OCI-LY3 (cell line): Measurements from ENCODE around the gene STK32B.

Experiments used
- H2AFZ ChIP-seq: fragments of 200-600, 300-600 bp; shearing (Covaris generic); 2 replicates; pipeline ENCODE4 v1.6.0; 2014; ENCODE audit warnings: antibody characterized with exemption, low read depth, low read length
- H3K27ac ChIP-seq: fragments of 200-600, 300-600 bp; sonication (generic); 2 replicates; pipeline ENCODE4 v1.5.1; 2014; ENCODE audit warnings: mild to moderate bottlenecking, low read length, moderate library complexity, mixed read lengths
- H3K27me3 ChIP-seq: fragments of 200-600, 300-600 bp; sonication (generic); 2 replicates; pipeline ENCODE4 v1.6.1; 2014; ENCODE audit warnings: low read depth, low read length, mixed read lengths
- H3K36me3 ChIP-seq: fragments of 200-600, 300-600 bp; sonication (generic); replicated peaks from 2 replicates; pipeline ENCODE3; 2014; ENCODE audit warnings: low read depth, low read length, mixed read lengths
- H3K4me1 ChIP-seq: fragments of 300-600, 200-600 bp; sonication (generic); 2 replicates; pipeline ENCODE4 v1.6.1; 2014; ENCODE audit warnings: low read length, mixed read lengths
- H3K4me2 ChIP-seq: fragments of 200-600, 300-600 bp; sonication (generic); 2 replicates; pipeline ENCODE4 v1.6.1; 2014; ENCODE audit warnings: low read length, mixed read lengths
- H3K4me3 ChIP-seq: fragments of 300-600, 200-600 bp; sonication (generic); 2 replicates; pipeline ENCODE4 v1.5.1; 2014; ENCODE audit warnings: antibody characterized with exemption, mild to moderate bottlenecking, low read length, moderate library complexity
- H3K79me2 ChIP-seq: fragments of 300-600, 200-600 bp; shearing (Covaris generic); 2 replicates; pipeline ENCODE4 v1.6.1; 2014; ENCODE audit warnings: mild to moderate bottlenecking, low read length, mixed read lengths
- H3K9ac ChIP-seq: fragments of 300-600, 200-600 bp; shearing (Covaris generic); 2 replicates; pipeline ENCODE4 v1.6.0; 2014; ENCODE audit warnings: mild to moderate bottlenecking, low read length, moderate library complexity
- H3K9me3 ChIP-seq: fragments of 200-600, 300-600 bp; shearing (Covaris generic); 2 replicates; pipeline ENCODE4 v1.6.1; 2014; ENCODE audit warnings: low read length, mixed read lengths; ENCODE audit not compliant: insufficient read depth
- H4K20me1 ChIP-seq: fragments of 200-600, 300-600 bp; sonication (generic); 2 replicates; pipeline ENCODE4 v1.6.1; 2016; ENCODE audit warnings: low read length, mixed read lengths; ENCODE audit not compliant: insufficient read depth
- CTCF ChIP-seq: fragments of 200-600, 300-600 bp; sonication (generic); IDR thresholded peaks from 2 replicates; pipeline ENCODE4 v1.5.1; 2014; ENCODE audit warnings: antibody characterized with exemption, low read length, low read depth
- EZH2phosphoT487 ChIP-seq: fragments of 200-600 bp; shearing (Covaris generic); IDR thresholded peaks from 2 replicates; pipeline ENCODE4 v1.6.1; 2018; ENCODE audit warnings: antibody characterized with exemption, mixed run types, low read depth

The STK32B gene

GRCh38 chr4:5028480-5028879 is 22.8 kb upstream of the STK32B start:
- H3K9ac ChIP-seq, result no peak overlapping the region
- H4K20me1 ChIP-seq, result no peaks in the 10 kb centered on the region
- no peaks in the 10 kb centered on the region for H3K9me3 ChIP-seq
- H3K4me3 ChIP-seq, result no peak overlapping the region
- H3K4me1 ChIP-seq, result no peaks in the 10 kb centered on the region
- no peak overlapping the region for H3K4me2 ChIP-seq
- H3K27ac ChIP-seq, result no peak overlapping the region
- H3K27me3 ChIP-seq, result no peaks in the 10 kb centered on the region
- TF ChIP-seq EZH2phosphoT487 (no peak), CTCF (no peak)
- no peaks in the 10 kb centered on the region for H3K36me3 ChIP-seq
- H3K79me2 ChIP-seq, result no peaks in the 10 kb centered on the region
- H2AFZ ChIP-seq, result no peak overlapping the region

- Histone ChIP-seq H3K27ac (no peak overlapping the region), H2AFZ (no peak overlapping the region), H3K4me2 (no peak overlapping the region), H3K79me2 (no peaks in the 10 kb centered on the region), H4K20me1 (no peaks in the 10 kb centered on the region), H3K36me3 (no peaks in the 10 kb centered on the region), H3K4me3 (no peak overlapping the region), H3K27me3 (no peaks in the 10 kb centered on the region), H3K4me1 (no peaks in the 10 kb centered on the region), H3K9ac (no peak overlapping the region), H3K9me3 (no peaks in the 10 kb centered on the region)
- TF ChIP-seq CTCF, result no peak
- TF ChIP-seq EZH2phosphoT487, result no peak
These were observed 21.8 kb upstream of the STK32B start for GRCh38 chr4:5029447-5029846.

GRCh38 chr4:5030221-5030620 is 21.1 kb upstream of the STK32B start:
- Histone ChIP-seq H3K79me2 (no peaks in the 10 kb centered on the region), H3K27ac (no peak overlapping the region), H2AFZ (no peak overlapping the region), H3K4me1 (no peaks in the 10 kb centered on the region), H3K9ac (no peak overlapping the region), H3K36me3 (no peaks in the 10 kb centered on the region), H3K4me3 (no peak overlapping the region), H3K4me2 (no peak overlapping the region), H4K20me1 (no peaks in the 10 kb centered on the region), H3K9me3 (no peaks in the 10 kb centered on the region), H3K27me3 (no peaks in the 10 kb centered on the region; the same call in 1 of the 2 replicates)
- TF ChIP-seq CTCF, result no peak
- TF ChIP-seq EZH2phosphoT487, result no peak

- Histone ChIP-seq H2AFZ (no peak overlapping the region), H3K4me1 (no peaks in the 10 kb centered on the region), H3K9me3 (no peaks in the 10 kb centered on the region), H3K27me3 (no peaks in the 10 kb centered on the region; the same call in 1 of the 2 replicates), H3K9ac (no peak overlapping the region), H4K20me1 (no peaks in the 10 kb centered on the region), H3K4me2 (no peak overlapping the region), H3K27ac (no peak overlapping the region), H3K79me2 (no peaks in the 10 kb centered on the region), H3K4me3 (no peak overlapping the region), H3K36me3 (no peaks in the 10 kb centered on the region)
- TF ChIP-seq CTCF (no peak), EZH2phosphoT487 (no peak)
These were observed 20.4 kb upstream of the STK32B start for GRCh38 chr4:5030927-5031326.
